Colonic mucosa (tissue), 4 donors: ENCODE results near the gene NLN. TPM values are rescaled to one million over a fixed set of nuclear protein-coding genes. Genes with fewer than 3 reads are reported as not detected.
"Not testable (repeated sequence)": the region's sequence is repeated elsewhere in the genome, so short reads cannot be mapped to it uniquely, and the experiment has no call there.

ENCODE experiments used
- DNase-seq: peaks from one replicate; pipeline ENCODE4 v3.0.0-alpha.2; 2020
- H3K27ac ChIP-seq: fragments of 200-600 bp; one replicate; pipeline ENCODE4 v1.8.0; 2021
- H3K27me3 ChIP-seq: fragments of 200-600 bp; one replicate; pipeline ENCODE4 v1.8.0; 2021
- H3K36me3 ChIP-seq: fragments of 200-600 bp; one replicate; pipeline ENCODE4 v1.8.0; 2021
- H3K4me1 ChIP-seq: fragments of 200-600 bp; one replicate; pipeline ENCODE4 v1.8.0; 2021; ENCODE audit warnings: mild to moderate bottlenecking
- H3K4me3 ChIP-seq: fragments of 200-600 bp; one replicate; pipeline ENCODE4 v1.8.0; 2021
- H3K9ac ChIP-seq, 2 donors: one replicate each; pipeline ENCODE4 v1.7.0; 2013; ENCODE audit warnings: control low read depth in 2 of 2, low read depth in 2 of 2, low read length in 2 of 2
- H3K9me3 ChIP-seq: fragments of 200-600 bp; one replicate; pipeline ENCODE4 v1.8.0; 2021
- intact Hi-C: fragments of 100-400 bp; cut with DNase I; formaldehyde crosslinking; loops from one replicate; pipeline ENCODE4 v1.14.1; 2022
- total RNA-seq, 2 donors: library from RNA; stranded (reverse); fragmentation: NEBNext Ultra II Directional in 1 of 2; extraction: Animal tissue kit (Norgen Biotek cat#: 25700) in 1 of 2; gene quantifications; one replicate each; pipeline ENCODE4 v1.2.1, GENCODE V29; 2021
- TF ChIP-seq, protein P1 (sequence below): fragments of 200-600 bp; IDR thresholded peaks from one replicate; pipeline ENCODE4 v1.8.0; 2022; ENCODE audit warnings: antibody characterized with exemption, mild to moderate bottlenecking
- donor health status: healthy.
- donor health status: DM: no; HTN: no; CAD: no.
- donor health status: DM: no; HTN: no; CAD: no.

NLN gene
- total RNA-seq, 2 donors from 2014 or later: 13.7 to 24.6 TPM

GRCh38 chr5:65722575-65723403 lies 784 bp downstream of the NLN start:
- peak overlapping the region; percentile 74 for H3K27ac ChIP-seq
- no peaks in the 10 kb centered on the region for H3K4me1 ChIP-seq
- intact Hi-C loops: loop anchor here (10.0 kb wide), 1 partner anchor 422 kb away; the partner anchor contains the start of gene SREK1
- H3K27me3 ChIP-seq: no peaks in the 10 kb centered on the region
- DNase-seq: peak; percentile 33
- peak overlapping the region; percentile 99 for H3K4me3 ChIP-seq
- H3K9me3 ChIP-seq: no peaks in the 10 kb centered on the region
- peak overlapping the region; percentile 78 to 87 for H3K9ac ChIP-seq
- no peaks in the 10 kb centered on the region for H3K36me3 ChIP-seq
- TF ChIP-seq, protein P1, sequence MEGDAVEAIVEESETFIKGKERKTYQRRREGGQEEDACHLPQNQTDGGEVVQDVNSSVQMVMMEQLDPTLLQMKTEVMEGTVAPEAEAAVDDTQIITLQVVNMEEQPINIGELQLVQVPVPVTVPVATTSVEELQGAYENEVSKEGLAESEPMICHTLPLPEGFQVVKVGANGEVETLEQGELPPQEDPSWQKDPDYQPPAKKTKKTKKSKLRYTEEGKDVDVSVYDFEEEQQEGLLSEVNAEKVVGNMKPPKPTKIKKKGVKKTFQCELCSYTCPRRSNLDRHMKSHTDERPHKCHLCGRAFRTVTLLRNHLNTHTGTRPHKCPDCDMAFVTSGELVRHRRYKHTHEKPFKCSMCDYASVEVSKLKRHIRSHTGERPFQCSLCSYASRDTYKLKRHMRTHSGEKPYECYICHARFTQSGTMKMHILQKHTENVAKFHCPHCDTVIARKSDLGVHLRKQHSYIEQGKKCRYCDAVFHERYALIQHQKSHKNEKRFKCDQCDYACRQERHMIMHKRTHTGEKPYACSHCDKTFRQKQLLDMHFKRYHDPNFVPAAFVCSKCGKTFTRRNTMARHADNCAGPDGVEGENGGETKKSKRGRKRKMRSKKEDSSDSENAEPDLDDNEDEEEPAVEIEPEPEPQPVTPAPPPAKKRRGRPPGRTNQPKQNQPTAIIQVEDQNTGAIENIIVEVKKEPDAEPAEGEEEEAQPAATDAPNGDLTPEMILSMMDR: no peak

DNA sequence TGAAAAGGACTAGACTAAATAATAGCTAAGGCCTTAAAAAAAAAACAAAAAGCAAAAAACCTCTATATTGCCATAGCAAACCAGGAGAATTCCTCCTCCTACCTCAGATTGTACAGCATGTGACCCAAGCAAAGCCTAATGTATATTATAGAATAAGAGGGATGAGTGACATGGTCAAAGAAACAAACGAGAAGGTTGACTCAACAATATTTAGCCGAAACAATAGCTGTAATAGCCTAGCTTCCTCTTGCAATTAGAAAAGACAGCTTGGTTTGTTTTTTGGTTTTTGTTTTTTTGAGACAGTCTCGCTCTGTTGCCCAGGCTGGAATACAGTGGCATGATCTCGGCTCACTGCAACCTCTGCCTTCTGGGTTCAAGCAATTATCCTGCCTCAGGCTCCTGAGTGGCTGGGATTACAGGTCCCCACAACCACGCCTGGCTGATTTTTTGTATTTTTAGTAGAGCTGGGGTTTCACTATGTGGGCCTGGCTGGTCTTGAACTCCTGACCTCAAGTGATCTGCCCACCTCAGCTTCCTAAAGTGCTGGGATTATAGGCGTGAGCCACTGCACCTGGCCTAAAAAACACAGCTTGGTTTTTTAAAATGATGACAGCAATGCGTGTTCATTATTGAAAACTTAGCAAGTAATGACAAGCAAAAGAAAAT lies 5.6 kb downstream of the NLN start:
- Histone ChIP-seq H3K36me3 (no peaks in the 10 kb centered on the region), H3K9me3 (no peaks in the 10 kb centered on the region), H3K9ac (no peak overlapping the region), H3K4me3 (no peak overlapping the region), H3K27me3 (no peaks in the 10 kb centered on the region), H3K27ac (no peak overlapping the region), H3K4me1 (no peaks in the 10 kb centered on the region)
- no peak for DNase-seq
- TF ChIP-seq, protein P1: no peak
- intact Hi-C loops: loop anchor here (10.0 kb wide), 1 partner anchor 417 kb away; the partner anchor contains the start of gene SREK1

GRCh38 chr5:65728218-65728617 lies 6.2 kb downstream of the NLN start:
- TF ChIP-seq, protein P1: no peak
- intact Hi-C loops: loop anchor here (10.0 kb wide), 1 partner anchor 417 kb away; the partner anchor contains the start of gene SREK1
- Histone ChIP-seq H3K9ac (no peak overlapping the region), H3K9me3 (no peaks in the 10 kb centered on the region), H3K36me3 (no peaks in the 10 kb centered on the region), H3K27me3 (no peaks in the 10 kb centered on the region), H3K27ac (no peak overlapping the region), H3K4me1 (no peaks in the 10 kb centered on the region), H3K4me3 (no peak overlapping the region)
- DNase-seq: no peak

- TF ChIP-seq, protein P1: no peak
- no peaks in the 10 kb centered on the region for H3K4me1 ChIP-seq
- no peaks in the 10 kb centered on the region for H3K27me3 ChIP-seq
- H3K36me3 ChIP-seq: no peaks in the 10 kb centered on the region
- H3K9ac ChIP-seq: no peak overlapping the region
- no peak overlapping the region for H3K27ac ChIP-seq
- no peak overlapping the region for H3K4me3 ChIP-seq
- DNase-seq: no peak
- H3K9me3 ChIP-seq: no peaks in the 10 kb centered on the region
- intact Hi-C loops: loop anchor here (10.0 kb wide), 1 partner anchor 354 kb away; no protein-coding TSS in a partner anchor
Observed at GRCh38 chr5:65730910-65731309, 8.9 kb downstream of the NLN start.

GRCh38 chr5:65732046-65732445 lies 10.0 kb downstream of the NLN start:
- not testable (repeated sequence) for DNase-seq

GRCh38 chr5:65734196-65734775 lies 12.3 kb downstream of the NLN start:
- not testable (repeated sequence) for H3K4me3 ChIP-seq, DNase-seq, H3K27me3 ChIP-seq, H3K9ac ChIP-seq, H3K27ac ChIP-seq, H3K36me3 ChIP-seq, H3K4me1 ChIP-seq, H3K9me3 ChIP-seq
- intact Hi-C loops: loop anchor here (10.0 kb wide), 1 partner anchor 351 kb away; no protein-coding TSS in a partner anchor

More at GRCh38 chr5:65732046-65732445, 10.0 kb downstream of the NLN start:
- H3K27ac ChIP-seq, H3K9me3 ChIP-seq, H3K36me3 ChIP-seq, H3K27me3 ChIP-seq, H3K4me1 ChIP-seq, H3K9ac ChIP-seq, H3K4me3 ChIP-seq: not testable (repeated sequence)
- intact Hi-C loops: loop anchor here (10.0 kb wide), 1 partner anchor 353 kb away; no protein-coding TSS in a partner anchor
